Activated CD8-positive, alpha-beta memory T cell treated with anti-CD3 and anti-CD28 coated beads for 4 hours (primary cell): ENCODE measurements around the gene FNDC3B.

Source experiments
- DNase-seq, 2 donors: peaks; one replicate each; pipeline ENCODE4 v3.0.0-alpha.2; 2020; ENCODE audit warnings: low read depth in 2 of 2

FNDC3B gene

DNA sequence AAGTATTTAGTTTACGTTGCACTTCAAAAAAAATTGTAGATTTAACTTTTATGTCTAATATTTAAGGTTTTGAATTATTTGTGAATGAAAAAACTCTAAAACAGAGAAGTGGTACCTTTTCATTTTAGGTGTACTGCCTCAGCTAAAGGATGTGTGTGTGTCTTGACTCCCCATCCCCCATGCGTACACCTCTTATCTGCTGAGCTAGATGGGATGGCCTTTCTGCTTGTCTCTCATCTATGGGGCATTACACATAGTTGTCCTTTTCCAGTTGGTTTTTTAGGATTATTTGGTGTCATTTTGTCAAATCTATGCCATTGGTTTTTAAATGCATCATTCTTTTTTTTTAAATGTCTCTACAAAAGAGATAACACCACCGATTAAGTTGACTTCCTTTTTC, 110.9 kb downstream of the FNDC3B start:
- DNase-seq: no peak

DNA sequence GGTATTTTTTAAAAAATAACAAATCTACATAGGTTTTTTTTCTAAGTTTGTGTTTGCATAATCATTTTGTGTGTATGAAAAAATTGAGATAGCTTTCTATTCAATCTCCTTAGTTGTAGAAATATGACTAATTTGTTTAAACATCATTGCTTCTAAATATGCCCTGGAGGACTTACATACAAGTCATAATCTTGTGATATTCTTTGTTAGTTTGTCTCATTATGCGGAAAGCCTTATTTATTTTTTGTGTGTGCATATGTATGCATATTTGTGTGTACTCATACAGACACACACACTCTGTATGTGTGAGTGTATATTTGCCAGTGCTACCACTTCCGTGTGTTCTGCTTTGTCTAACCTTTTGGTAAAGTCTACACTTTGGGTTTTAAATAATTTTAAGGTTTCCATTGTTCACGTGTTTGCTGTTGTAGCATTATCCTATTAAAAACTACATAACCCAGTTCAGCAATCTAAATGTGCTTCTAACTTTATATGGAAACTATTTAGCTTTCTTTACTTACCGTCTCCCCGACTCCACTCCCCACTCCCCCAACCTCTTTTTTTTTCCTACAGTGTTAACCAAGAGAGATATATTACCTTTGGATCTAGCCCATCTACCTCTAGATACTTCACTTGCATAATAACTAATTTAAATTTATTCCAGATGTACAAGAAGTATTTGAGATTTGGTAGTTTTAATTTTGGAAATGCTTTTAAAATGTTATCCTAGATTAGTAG, 111.7 kb downstream of the FNDC3B start:
- no peak for DNase-seq

DNA sequence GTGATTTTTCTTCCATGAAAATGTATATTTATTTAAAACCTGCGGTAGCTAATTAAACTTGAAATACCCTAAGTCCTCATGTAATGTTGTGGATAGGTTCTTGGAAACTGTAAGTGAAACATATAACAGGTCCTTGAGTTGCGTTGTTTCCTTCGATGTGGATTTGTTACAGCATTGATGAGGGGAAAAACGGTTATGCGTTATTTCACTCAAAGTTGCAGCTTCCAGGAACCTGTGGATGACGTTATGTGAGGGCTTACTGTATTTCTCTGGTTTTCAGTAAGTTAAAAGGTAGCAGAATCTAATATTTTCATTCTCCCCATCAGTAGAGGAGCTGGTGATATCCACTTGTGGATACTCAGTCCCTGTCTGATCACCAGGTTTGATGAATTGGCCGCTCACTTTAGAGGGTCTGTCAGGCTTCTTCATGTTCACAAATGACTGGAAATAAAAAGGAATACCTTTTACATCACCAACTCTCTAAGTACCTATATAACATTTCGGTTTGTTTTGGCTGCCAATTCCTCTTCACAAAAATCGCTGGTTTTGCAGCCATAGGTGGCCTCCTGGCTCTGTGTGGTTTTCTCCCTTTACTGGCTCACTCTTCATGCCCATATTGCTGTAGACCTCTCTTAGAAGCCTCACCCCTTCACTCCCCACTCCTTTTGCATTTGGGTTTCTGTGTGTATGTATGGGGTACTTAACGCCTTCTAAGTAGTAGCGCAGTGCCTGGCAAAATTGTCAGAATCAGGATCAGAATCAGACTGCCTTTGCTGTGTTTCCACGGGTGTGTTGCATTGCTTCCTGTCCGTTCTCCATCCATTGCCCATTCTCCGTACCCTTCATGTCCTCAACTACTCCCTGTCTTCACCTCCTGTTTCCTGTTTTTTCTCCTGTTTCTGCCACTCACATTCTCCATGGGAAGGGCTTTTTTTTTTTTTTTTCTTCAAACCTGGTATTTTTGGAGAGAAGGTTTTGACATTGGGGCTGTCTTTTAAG, 112.6 kb downstream of the FNDC3B start:
- no peak for DNase-seq

DNA sequence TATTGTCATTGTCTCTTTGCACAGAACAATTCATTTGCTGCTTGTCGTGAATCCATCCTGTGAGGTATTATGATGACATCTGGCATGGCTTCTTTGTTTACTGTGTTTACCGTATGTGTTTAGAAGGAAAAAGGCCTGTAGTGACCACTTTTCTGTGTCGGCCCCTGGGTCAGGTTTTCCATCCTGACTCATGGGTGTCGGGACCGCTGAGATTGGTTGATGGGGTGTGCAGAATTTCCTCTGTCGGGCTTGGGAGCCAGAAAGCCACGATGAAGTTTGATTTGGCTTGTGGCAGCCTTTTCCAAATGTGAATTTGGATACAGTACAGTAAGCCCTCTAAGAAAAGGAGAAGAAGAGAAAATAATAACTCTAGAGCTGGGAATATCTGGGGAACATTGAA, 113.5 kb downstream of the FNDC3B start:
- DNase-seq: no peak

DNA sequence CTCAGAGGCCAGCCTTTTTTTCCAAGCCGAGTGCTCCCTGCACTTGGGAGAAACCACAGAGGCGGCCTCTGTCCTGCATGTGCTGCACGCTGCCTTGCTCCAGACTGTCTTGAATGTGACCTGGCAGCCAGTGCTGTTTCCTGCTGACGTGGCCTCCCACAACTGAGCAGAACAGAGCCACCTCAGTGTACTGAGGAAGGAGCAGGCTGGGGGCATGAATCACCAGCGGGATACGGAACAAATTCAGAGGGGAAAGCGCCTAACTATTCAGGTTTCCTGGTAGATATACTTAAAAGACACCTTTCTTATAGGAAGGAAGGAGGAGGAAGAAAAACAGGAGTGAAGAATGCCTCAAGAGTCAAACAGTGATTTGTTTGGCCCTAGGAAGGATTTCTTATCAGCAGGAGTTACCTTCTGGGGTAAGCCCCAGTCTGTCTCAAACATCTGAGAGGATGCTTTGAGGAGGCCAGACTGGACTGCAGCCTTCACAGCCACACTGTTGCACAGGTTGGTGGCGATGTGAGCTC, 114.0 kb downstream of the FNDC3B start:
- no peak for DNase-seq

DNA sequence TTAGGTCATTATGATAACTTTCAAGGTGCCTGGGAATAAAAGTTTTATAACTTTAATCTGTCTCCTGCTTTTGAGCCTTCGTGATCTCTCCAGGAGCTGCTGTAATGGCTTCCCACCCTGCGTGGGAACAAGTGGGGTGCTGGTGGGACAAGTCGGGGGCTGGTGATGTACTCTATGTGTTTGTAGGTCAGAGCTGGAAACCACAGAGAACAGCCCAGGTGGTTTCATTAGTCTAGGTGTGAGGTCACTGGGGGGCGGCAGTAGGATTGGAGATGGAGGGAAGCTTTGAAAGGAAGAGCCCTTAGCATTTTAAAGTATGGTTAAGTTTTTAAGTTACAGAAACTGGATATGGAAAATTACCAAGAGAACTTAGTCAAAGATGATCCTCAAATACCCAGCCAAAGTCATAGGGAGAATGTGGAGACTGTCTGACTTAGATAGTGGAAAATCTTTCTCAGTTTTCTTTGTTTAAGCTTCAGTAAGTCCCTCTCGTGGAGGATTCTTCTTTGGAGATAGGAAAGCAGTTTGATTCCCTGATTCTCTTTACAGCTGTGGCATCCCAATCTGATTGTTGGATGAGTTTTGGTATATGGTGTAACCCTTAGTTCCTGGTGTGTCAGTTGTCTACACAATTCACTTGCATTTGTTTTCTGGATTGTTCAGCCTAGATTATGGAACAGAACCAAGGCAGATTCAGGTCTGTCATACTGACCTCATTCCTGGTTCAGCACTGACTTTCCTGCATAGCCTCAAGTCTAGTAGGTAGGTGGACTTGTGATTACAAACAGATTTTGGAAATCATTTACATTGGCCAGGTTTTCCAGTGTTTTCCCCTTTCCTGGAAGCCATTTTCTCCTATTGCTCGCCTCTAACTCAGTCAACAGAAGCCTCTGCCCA, 115.6 kb downstream of the FNDC3B start:
- DNase-seq: no peak

DNA sequence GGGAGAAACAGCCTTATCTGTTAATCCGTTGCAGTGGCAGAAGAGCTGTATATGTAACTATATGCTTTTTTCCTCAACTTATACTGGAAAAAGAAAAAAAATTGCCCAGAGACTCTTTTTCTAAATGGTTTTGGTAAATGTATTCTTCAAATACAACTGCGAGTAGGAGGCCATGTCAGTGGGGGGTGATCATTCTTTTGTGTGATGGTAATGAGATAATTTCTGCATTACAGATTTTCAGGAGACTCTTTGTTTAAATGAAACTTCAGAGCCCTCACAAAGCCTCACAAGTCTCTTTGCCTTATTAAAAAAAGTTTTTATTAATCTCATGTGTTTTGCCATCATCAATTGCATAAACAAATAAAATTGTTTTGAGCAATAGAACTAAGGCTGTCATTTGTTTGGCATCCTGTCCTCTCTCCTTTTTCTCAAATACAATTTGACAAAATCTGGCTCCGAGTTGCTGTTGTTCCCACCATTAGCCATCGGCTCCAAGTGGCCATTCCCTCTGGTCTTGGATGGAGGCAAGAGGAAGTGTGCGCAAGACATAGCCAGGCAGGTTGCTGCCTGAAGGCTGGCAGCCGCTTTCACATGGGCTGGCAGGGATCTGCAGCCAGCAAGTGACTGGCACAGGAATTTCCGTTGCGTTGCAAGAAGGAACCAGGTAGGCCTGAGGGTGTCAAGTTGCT, 116.7 kb downstream of the FNDC3B start:
- DNase-seq: no peak

DNA sequence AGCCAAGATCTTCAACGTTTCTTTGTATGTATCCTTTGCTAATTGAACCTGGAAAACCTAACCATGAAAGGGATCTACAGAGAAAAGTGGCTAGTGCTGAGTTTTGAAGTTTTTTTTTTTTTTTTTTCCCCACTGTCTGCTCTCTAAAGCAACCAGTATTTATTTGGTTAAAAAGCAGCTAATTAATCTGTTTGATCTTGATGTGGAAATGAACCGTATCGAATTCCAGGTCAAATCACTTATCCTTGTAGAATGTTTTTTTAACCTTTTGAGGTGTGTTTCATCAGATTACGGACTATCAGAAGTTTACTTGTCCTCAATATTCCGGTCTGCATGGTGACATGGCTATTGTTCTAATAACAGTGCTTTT, 117.2 kb downstream of the FNDC3B start:
- no peak for DNase-seq

DNA sequence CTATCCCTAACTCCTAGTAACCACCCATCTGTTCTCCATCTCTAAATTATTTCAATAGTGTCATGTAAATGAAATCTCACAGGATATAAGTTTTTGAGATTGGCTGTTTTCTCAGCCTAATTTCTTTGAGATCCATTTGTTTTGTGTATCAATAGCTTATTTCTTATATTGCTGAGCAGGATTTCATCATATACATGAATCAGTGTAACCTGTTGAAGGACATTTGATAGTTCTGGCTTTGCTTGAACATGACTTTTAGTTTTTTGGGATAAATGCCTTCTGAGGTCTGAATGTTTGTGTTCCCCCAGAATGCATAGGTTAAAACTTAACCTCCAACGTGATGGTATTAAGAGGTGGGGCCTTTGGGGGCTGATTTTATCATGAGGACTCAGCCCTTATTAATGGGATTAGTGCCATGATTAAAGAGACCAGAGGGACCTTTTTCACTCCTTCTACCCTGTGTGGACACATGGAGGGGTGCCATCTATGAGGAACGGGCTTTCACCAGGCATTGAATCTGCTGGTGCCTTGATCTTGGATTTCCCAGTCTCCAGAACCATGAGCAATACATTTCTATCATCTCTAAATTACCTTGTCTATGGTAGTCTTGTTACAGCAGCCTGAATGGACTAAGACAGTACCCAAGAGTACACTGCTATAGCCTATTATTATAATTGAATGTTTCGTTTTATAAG, 118.3 kb downstream of the FNDC3B start:
- no peak for DNase-seq

DNA sequence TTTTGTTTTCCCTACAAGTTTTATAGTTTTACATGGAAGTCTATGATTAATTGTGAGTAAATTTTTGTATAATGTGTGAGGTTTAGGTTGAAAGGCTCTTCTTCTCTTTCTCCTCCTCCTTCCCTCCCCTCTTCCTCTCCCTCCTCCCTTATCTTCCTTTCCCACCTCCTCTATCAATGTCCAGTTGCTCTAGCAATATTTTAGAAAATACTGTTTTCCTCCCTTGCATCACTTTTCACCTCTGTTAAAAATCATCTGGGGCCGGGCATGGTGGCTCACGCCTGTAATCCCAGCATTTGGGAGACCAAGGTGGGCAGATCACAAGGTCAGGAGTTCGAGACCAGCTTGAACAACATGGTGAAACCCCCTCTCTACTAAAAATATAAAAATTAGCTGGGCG, 119.4 kb downstream of the FNDC3B start:
- DNase-seq: no peak

DNA sequence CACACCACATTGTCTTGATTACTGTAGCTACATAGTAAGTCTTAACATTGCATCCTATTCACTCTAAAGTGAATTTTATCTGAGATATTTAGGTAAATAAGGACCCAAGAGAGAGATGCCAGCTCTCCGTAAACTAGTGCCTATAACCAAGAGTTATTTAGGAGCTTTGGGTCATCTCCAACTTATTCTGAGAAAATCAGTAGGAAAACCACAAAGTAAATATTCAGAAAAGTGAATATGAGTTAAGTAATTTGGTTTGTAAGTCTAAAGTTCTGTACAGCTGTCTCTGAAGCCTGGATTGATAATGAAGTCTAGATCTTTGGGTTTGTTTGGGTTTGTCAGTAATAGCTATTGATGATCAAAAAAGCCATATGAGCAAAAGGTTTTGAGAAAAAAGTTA, 120.0 kb downstream of the FNDC3B start:
- no peak for DNase-seq

DNA sequence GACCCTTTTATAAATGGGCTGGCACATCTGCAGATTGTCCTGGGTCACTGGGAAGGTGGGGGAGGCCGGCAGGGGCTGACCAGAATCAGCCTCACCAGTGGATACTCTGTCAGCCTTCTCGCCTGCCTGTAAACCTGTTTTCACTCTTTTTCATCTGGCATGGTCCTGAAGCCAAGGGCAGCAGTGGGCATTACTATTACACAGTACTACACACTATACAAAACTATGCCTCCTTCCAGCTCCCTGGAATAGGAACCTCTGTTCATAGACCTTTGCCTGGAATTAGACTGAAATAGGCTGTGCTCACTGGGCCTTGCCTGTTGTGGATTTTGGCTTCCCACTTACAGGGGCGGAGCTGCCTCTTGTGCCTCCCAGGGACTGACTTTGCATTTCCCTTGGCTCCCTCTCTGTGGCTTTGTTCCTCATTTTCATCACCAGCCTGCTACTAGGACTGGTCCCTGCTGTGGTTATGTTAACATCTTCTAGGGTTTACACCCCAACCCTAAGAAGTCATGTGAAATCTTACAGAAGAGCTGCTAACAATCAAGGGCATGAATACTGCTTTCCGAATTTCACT, 120.7 kb downstream of the FNDC3B start:
- DNase-seq: no peak

DNA sequence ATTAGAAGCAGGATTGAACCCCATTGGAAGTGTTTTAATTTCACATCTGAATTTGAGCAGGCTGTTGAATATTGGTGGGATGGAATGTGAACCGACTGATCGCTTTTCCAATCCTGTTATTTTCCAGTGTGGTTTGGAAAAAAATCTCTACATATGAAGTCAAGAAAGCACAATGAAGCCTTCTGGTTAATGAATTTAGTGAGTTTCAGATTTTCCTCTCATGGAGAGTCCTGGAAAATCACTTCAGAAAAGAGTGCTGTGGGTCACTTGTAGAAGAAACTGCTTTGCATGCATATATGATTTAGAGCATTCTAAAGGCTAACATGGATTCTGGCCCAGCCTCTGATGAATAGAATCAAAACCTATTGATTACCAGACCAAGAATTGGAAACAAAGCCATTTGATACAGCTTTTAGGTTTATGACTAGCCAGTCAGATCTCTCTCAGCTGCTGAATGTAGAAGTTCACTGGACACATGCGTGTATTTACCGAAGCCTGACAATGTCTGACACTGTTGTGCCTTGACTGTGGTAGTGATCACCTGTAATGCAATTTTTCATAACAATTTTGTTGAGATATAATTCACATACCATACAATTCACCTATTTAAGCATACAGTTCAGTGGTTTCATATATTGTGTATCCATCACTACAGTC, 121.9 kb downstream of the FNDC3B start:
- no peak for DNase-seq

DNA sequence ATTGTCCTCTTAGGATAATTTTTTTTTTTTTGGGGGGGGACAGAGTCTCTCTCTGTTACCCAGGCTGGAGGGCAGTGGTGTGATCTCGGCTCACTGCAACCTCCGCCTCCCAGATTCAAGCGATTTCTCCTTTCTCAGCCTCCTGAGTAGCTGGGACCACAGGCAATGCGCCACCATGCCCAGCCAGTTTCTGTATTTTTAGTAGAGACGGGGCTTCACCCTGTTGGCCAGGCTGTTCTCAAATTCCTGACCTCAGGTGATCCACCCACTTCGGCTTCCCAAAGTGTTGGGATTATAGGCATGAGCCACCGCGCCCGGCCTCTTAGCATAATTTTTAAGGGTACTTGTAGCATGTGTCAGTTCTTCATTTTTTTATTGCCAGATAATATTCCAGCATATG, 122.6 kb downstream of the FNDC3B start:
- DNase-seq: no peak

DNA sequence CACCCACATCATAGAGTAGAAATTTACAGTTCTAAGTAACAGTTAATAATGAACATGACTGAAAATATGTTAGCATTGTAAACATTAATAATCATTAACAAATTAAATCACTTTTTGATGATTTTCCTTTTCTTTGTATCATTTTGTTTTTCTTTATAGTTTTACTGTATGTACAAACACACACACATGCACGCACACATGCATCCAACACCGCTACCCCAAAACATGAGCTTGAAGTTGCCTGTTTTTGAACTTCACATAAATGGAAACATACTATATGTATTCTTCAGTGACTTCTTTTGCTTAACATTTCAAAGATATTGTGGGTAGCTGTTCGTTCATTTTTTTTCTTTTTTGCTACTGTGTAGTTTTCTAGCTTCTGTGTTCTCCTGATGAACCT, 123.9 kb downstream of the FNDC3B start:
- DNase-seq: no peak

DNA sequence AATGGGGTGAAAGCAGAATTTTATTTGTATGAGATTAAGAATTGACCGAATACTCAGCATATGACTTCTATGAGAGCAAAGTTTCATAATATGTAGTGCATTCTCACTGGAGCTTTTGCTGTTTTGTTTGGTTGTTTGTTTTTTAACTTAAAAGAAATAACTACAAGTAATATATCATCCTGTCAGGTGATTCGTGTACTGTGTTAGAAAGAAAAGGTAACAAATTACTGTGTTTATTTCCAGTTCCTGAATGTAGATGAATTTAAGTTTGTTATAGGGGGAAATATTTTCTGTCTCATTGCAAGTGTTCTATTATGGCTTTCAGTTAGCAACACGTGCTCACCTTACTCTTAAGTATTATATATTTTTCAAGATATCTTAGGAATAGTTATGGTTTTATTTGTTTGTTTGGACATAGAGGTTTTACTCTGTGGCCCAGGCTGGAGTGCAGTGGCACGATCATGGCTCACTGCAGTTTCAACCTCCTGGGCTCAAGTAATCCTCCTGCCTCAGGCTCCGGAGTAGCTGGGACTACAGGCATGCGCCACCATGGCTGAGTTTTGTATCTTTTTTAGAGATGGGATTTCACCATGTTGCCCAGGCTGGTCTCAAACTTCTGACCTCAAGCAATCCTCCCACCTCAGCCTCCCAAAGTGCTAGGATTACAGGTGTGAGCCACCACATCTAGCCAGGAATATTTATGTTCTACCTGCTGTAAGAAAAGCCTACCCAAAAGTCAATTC, 125.4 kb downstream of the FNDC3B start:
- no peak for DNase-seq

DNA sequence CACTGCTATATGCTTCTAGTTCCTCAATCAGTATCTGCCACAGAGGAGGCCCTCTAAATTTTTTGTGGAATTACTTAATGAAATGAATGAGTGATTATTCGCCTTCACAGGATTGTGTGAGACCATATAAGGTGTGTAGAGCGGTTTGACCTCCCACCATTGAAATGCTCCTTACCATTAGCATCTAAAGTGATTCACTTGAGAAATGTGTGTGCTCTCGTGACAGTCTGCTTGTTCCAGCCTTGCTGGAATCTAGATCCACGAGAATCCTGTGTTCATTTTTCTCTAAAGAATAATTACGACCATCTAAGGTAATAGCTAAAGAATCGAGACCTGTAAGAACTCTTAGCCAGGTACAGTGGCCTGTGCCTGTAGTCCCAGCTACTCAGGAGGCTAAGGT, 126.9 kb downstream of the FNDC3B start:
- no peak for DNase-seq

DNA sequence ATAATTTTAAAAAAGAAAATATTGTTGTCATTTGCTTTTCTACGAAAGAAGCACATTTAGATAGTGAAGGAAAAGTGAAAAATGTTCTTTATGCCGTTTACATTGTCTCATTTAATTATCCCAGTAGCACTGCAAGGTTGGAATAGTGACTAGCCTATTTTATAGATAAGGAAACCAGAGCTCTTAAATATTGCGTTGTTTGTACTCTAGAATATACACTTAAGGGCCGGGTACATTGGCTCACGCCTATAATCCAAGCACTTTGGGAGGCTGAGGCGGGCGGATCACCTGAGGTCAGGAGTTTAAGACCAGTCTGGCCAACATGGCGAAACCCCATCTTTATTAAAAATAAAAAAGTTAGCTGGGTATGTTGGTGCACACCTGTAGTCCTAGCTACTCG, 127.5 kb downstream of the FNDC3B start:
- no peak for DNase-seq
